T-helper 2 cell treated with Interferon-gamma antibody and Interleukin-4, amounts not matched to agents 100 ng/mL and 5 ng/mL, for 36 hours (primary cell): ENCODE results near the gene TPO. TPM values are rescaled to one million over a fixed set of nuclear protein-coding genes. Genes with fewer than 3 reads are reported as not detected.

ENCODE experiments used
- intact Hi-C: fragments of 100-400 bp; cut with micrococcal nuclease; formaldehyde crosslinking; loops from one replicate; pipeline ENCODE4 v1.15.1; 2023
- total RNA-seq: library from RNA; stranded (reverse); gene quantifications from 2 replicates; pipeline ENCODE4 v1.2.3, GENCODE V29; 2022

Gene TPO
- total RNA-seq, 1 donor from 2014 or later, result 1.2 TPM

DNA sequence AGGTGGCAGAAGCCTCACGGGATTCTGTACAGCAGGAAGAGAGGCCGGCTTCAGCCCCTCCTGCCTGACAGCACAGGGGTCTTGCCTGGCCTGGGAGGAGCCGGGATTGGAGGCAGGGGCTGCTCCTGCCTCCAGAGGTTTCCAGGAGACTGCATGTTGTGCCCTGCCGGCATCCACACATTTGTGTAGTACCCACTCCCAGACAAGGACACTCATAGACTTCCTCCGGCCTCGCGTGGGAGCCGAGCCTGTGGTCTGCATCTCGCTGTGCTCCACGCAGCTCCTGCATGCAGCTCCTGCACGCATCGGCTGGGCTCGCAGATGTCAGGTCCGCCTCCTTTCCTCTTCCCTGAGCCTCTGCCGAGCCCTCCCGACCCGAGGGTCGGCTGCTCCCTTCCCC lies 34.7 kb downstream of the TPO start:
- intact Hi-C loops, result no loop called here

DNA sequence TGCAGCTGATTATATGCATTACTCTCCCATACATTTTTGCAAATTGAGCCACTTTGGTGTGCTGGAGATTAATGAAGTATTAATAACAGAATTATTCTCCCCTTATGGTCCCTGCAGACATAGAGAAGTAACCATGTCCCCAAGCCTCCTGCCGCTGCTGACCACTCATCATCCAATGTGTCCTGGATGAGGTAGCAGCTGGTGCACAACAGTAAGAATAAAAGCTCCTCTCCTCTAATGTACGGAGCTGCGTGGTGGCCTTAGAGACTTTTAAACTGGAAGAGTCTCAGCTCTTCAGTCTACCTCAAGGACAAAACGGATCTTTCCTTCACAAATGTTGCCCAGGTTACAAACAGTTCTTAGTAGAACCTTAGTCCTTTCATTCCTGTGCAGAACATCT lies 37.7 kb downstream of the TPO start:
- intact Hi-C loops, result no loop called here

DNA sequence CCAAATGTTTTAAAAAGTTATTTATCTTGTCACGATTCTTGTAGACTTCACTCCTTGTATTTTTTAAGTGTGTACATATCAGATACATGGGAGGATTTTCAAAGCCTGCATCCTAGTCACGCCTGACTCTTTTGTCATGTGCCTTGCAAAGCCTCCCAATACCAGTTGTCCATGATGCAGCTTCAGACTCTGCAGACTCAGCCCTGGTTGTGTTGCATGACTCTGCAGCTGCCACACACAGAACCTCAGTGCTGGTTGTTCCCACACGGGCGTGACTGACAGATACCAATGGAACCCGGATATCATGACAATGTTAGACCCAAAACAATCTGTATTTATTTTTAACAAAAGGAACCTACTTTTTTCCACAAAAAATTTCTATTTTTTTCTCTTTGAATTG lies 38.2 kb downstream of the TPO start:
- intact Hi-C loops, result no loop called here

DNA sequence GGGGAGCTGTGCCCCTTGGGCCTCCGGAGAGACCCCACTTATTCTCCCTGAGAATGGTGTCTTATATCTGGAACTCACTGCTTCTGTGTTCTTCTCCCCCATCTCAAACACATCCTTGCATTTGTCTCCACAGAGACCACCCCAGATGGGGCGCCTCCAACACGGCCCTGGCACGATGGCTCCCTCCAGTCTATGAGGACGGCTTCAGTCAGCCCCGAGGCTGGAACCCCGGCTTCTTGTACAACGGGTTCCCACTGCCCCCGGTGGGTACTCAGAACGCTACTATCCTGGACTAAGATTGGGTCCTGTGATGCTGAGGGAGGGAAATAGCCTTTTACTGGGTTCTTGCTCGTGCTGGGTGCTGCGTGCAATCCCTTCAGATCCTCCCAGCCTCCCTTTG lies 40.3 kb downstream of the TPO start:
- intact Hi-C loops, result no loop called here

DNA sequence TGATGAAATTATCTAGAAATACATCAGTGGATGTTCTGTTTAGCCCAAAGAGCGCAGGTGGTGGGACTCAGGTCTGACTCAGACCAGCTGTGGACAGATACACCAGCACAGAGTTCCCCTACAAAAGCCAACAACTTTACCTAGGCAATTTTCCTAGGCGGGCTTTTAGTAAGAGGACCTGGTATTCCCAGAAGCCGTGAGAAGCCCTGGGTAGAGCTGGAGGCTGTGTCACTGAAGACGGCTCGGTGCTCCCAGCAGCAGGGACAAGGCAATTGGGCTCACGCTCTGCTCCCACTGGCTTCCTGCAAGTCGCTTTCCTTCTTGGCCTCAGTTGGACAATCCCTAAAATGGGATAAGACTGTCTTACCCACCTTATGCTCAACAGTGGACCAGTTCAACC lies 41.1 kb downstream of the TPO start:
- intact Hi-C loops, result no loop called here

DNA sequence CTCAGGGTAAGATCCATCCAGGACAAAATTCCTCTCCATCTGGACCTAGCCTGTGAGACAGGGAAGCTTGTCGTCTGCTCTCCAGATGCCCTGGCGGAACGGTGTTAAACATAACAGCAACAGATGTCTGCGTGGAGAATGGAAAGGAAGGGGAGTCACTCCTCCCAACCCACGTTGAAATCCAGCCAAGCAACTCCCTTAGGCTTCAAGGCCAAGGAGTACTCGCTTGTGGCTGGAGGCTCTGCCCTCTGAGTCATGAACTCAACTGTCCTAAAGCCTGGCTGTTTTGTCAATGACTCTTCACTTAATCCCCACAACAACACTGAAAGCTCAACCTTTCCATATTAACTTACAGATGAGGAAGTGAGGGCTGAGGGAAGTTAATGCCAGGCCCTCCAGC lies 42.2 kb downstream of the TPO start:
- intact Hi-C loops, result no loop called here

DNA sequence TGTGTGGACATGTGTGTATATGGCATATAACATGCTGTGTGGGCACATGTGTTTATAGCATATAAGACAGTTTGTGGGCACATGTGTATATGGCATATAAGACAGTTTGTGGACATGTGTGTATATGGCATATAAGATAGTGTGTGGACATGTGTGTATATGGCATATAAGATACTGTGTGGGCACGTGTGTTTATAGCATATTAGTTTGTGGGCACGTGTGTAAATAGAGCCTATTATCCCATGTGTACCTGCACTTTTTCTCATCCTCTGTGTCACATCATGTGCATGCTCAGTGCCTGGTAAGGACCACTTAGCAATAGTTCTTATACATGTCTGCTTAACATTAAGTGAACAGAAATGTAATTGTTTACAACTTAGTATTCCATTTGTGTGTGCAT lies 45.2 kb downstream of the TPO start:
- intact Hi-C loops, result no loop called here

DNA sequence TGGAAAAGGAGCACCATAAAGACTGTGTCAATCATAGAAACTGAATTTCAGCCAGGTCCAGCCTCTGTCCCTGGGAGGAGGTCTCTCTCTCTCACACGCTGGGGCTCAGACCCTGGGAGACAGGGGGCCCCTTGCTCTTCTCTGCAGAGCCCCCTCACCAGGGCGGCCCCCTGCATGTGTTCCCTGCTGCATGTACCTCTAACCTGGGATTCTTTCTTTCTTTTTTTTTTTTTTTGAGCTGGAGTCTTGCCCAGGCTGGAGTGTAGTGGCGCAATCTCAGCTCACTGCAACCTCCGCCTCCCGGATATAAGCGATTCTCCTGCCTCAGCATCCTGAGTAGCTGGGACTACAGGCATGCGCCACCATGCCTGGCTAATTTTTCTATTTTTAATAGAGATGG lies 46.5 kb downstream of the TPO start:
- intact Hi-C loops, result no loop called here

DNA sequence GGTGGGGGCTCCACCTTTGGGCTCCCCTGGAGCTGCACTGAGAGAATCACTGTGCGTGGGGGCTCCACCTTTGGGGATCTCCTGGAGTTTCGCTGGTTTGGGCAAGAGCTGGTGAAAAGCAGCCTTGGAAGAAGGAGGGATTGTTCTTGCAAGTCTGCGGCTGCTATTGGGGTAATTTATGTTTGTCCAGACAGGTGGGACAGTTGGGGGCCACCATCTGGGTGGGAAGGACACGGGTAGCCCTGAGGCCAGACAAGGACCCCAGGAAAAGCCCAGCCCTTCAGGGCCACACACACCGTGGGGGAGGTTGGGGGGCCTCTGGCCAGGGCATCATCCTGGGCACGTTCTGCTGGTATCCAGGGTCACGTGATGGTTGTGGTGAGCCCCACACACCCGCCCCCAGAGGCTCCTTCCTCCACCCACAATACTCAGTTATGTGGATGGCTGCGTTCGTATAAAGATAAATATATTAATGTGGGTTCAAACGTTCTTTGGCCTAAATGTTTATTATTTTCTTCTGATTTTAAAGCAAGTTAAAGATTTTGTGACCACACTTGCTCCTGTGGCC lies 47.7 kb downstream of the TPO start:
- intact Hi-C loops, result no loop called here

DNA sequence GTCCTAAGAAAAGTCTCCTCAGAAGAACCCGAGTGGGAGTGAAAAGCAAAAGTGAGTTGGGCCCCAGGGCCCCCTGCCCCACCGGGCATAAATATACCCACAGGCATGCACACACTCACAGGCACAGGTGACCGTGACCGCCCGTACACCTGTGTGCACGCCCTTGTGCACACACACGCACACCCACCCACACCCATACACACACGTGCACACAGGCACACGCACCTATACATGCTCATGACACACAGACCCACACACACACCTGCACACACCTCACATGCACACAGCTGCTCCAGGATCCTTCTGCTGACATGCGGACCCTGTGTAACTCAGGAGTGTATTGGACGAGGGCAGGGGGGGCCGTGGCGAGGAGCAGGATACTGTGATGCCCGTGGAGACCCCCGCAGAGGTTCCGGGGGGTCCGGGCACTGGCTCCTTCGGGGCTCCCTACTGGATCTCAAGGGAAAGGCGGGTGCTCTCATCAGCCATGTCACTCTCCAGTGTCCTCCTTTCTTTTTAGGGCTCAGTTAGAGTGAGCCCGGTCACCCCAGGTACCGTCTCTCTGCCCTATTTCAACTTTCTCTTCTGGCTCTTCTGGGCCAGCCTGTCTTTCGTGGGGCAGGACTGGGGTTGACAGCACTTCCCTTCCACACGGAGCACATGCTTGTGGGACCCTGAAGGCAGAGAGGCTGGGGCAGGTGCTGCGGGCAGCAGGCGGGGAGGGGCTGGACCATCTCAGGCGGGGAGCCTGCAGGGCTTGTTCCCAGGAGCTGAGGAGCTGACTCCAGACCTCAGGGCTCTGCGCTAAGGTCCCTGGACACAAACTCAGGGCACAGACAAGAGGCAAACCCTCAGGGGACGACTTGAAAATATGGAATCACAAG lies 48.5 kb downstream of the TPO start:
- intact Hi-C loops, result no loop called here

DNA sequence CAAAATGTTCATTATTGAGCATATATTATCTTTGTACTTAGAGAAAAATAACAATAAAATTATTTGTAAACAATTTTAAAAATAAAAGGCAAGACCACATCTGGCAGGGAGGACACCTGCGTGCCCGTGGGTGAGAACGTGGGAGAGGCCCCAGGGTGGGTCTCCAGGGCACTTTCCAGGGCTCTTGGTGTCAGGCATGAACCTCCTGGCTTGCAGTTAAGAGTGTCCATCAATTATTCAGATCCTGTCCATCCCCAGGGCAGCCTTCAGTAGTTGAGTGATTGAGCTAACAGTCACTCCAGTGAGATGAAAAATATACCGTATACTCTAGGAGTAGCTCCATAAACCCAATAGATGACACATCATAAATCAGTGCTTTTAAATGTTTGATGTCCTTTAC lies 49.7 kb downstream of the TPO start:
- intact Hi-C loops, result no loop called here

DNA sequence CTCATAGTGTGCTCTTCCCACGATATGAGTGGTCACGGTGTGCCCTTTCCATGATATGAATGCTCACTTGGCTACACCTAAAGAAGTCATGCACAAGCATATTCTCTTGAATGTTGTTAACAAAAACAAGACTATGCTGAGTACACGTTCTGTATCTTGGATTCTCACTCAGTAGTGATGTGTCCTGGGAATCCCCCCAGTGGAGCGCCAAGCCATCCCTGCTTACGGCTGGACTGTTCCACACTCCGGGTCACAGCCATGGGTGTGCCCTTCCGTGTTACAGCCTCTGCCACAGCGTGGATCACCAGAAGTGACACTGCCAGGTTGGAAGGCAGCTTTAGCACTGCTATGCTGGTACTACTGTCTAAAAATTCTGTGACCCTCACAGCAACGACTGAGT lies 59.1 kb downstream of the TPO start:
- intact Hi-C loops, result no loop called here

DNA sequence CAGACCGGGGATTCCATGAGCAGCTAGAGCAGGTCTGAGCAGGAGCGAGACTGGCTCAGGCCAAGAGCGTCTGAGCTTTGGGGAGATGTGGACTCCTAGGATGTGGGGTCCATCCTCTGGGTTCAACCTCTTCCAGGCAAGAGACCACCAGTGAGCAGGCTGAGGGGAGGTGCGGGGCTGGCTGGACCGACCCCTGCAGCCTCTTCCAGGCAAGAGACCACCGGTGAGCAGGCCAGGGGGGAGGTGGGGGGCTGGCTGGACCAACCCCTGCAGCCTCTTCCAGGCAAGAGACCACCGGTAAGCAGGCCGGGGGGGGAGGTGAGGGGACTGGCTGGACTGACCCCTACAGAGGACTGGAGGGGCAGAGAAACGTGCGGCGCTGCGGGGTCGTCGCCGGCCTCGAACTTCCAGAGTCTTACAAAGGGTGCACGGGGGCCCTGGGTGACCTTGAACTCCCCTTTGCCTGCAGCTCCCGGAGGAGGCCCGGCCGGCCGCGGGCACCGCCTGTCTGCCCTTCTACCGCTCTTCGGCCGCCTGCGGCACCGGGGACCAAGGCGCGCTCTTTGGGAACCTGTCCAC lies 63.4 kb downstream of the TPO start:
- intact Hi-C loops, result no loop called here

DNA sequence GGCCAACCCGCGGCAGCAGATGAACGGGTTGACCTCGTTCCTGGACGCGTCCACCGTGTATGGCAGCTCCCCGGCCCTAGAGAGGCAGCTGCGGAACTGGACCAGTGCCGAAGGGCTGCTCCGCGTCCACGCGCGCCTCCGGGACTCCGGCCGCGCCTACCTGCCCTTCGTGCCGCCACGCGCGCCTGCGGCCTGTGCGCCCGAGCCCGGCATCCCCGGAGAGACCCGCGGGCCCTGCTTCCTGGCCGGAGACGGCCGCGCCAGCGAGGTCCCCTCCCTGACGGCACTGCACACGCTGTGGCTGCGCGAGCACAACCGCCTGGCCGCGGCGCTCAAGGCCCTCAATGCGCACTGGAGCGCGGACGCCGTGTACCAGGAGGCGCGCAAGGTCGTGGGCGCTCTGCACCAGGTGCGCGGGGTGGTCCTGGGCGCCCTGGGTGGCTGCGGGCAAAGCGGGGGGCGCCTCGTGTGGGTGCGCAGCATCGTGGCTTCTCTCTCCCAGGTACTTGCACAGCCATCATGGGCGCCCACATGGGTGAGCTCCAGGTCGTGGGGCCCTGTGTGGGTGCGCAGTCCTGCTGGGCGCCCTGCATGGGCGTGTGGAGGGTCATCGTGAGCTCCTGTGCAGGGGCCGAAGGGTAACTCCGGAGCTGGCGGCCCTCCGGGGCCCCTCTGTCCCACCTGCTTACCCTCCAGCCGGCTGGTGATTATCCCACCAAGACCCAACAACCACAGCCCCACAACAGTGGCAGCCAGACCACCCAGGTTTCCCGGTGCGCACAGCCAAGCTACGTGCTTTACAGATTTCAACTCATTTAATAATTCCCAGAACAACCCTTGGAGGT lies 64.2 kb downstream of the TPO start:
- intact Hi-C loops, result no loop called here

DNA sequence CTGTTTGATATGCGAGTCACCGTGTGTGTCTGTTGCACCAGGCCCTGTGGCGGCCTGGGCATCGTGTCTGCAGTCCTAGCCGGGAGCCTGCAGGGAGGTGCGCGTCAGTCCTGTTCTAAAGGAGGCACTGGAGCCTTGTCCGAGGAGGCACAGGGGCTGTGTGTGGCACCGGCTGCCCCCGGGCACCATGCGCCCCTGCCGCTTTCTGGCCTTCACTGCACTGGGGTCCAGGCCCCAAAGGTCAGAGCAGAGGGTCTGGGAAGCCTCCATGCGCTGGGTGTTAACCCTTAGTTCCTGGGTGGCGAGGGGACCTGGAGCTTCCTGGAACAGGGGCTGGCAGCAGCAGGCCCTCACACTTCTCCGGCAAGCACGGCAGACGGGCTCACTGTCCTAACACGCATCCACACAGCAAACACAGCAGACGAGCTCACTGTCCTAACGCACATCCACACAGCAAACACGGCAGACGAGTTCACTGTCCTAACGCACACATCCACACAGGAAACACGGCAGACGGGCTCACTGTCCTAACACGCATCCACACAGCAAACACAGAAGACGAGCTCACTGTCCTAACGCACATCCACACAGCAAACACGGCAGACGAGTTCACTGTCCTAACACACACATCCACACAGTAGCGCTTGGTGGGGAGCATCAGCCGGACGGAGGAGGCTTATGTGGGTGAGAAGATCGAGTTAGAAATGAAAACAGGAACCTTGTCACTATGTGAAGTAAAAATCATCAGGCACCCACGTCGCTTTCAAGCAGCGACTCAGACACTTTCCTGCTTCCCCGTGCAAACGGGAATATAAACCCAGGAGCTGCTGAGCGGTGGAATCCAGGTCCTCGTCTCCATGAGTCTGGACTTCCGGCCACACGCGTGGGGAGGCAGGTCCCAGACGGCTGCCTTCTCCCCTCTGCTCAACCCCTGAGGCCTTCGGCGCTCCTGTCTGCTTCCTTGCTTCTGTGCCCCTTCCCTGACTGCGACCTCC lies 65.3 kb downstream of the TPO start:
- intact Hi-C loops, result no loop called here

DNA sequence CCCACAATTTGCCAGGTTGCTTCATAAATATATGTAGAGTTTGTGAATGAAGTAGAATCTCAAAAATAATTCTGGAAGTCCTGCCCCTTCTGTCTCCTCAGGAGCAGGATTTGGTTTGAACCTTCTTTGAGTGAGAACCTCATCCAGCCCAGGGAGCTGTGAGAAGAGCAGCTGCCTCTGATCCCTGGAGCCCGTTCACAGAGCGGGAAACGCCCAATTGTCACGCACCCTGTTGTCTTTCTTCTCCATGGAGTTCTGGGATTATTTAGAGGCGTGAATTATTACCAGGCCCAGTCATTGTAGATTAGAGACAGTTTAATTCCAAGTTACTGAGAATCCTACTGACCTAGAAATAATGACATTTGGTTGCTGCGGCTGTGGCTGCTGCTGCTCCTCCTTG lies 66.1 kb downstream of the TPO start:
- intact Hi-C loops, result no loop called here

DNA sequence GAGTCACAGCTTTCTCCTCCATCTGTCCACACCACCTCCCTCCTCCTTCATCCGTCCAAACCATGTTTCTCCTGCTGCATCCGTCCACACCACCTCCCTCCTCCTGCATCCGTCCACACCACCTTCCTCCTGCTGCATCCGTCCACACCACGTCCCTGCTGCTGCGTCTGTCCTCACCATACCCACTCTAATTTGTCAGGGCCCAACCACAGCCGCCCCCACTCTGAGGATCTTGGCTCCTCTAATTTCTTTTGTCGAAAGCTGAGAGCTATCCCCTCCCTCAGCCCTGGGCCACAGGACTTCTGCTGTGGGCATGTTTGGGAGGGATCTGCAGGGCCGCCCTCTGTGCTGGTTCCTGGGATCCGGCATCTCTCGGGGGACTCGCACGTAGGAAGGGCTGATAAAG lies 67.4 kb downstream of the TPO start:
- intact Hi-C loops, result no loop called here

DNA sequence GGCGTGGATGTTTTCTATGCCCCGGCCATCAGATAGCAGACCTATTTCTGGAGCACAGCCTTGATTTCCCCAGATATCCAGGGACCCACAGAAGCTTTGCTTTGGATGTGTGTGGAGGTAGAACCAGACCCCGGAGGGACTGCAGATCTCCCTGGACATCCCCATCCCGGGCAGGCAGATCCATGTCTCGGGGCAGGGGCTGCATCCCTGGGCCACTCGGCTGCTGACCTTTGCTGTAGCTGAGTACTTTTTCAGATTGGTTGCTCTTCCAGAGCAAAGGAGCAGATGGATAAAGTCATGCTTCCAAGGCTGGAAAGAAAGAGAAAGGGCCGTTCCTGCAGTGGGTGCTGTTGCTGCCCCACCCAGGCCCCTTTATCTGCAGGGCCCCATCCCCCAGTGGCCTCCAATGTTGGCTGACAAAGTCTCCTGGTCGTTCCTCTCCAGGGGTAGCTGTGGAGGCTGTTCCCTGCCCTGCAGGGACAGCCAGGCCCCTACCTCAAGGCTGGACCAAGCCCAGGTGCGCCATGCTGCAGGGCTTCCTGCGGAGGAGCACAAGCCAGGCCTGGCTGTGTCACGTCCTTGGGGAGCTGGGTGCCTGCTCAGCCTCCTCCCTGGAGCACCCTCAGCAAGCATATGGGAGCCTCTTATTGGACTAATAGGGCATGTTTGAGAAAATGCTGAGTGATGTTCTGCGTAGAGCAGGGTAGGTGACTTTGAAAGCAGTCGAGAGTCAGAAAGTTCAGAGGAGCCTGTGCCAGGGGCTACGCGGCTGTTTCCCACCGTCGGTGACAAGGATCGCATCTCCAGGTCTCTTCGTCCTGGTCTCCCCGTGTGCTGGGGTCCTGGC lies 68.4 kb downstream of the TPO start:
- intact Hi-C loops, result no loop called here

DNA sequence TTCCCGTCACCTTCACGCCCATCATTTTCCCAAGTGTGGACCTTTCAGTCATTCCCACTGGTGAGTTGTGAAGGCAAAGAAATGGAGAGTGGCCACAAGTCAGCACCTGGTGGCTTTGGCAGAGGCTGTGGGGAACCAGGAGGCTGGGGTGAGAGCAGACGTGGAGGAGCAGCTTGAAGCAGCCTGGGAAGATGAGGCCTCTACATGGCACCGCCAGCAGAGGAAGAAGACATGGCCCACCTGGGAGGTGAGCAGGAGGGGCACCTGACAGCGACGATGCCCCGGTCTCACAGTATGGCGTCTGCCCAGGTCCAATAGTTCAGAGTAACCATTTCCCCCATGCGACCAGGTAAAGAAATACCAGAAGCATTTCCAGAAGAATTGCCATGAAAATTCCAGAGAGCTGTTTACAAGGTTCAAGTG lies 69.0 kb downstream of the TPO start:
- intact Hi-C loops, result no loop called here

DNA sequence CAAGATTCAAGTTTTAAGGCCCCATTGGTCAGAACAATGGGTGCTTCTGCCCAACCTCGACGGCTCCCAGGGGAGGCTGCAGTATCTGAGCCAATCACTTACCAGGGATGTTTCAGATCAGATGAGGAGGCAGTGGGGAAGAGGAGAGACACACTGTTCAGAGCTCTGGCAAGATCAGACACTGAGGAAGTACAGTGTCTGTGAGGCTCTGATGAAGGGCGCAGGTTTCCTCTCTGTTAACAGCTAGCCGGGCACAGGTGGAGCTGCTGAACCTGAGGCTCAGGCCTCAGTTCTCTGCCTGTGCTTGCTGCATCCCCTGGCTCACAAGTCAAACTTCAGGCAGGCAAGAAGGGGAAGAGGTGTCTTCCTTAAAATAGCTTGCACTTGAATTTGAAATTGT lies 69.7 kb downstream of the TPO start:
- intact Hi-C loops, result no loop called here
